Measurements from ENCODE around the gene PAX5.

DNA sequence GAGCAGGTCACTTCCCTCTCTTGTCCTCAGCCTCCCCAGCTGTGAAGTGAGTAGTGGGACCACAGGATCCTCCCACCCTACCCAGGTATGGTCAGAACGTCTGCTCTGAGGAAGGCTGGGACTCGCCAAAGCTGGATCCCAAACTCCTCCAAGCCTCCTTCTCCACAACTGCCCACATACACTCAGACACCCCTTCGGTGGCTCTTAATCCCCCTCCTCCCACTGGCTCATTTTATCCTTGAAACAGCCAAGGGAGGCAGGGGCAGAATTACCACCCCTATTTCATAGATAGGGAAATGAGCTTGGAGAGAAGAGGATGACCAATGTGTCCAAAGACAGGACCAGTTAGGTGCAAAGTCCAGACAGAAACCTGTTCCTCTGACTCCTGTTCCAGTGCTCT is 121.4 kb downstream of the PAX5 start:
- TF ChIP-seq, protein P1, sequence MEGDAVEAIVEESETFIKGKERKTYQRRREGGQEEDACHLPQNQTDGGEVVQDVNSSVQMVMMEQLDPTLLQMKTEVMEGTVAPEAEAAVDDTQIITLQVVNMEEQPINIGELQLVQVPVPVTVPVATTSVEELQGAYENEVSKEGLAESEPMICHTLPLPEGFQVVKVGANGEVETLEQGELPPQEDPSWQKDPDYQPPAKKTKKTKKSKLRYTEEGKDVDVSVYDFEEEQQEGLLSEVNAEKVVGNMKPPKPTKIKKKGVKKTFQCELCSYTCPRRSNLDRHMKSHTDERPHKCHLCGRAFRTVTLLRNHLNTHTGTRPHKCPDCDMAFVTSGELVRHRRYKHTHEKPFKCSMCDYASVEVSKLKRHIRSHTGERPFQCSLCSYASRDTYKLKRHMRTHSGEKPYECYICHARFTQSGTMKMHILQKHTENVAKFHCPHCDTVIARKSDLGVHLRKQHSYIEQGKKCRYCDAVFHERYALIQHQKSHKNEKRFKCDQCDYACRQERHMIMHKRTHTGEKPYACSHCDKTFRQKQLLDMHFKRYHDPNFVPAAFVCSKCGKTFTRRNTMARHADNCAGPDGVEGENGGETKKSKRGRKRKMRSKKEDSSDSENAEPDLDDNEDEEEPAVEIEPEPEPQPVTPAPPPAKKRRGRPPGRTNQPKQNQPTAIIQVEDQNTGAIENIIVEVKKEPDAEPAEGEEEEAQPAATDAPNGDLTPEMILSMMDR (conservative IDR thresholded peaks at IDR 0.05 in 1 of 2, IDR thresholded peaks at IDR 0.05 in 1 of 2; ENCODE audit: low read depth in 1 of 2, low read length in 2 of 2), result no peak
- no peak for TF ChIP-seq EZH2 (IDR thresholded peaks at IDR 0.05; ENCODE audit: low read length, missing control alignments)
